K562 (cell line): ENCODE data around the gene SPINT2. TPM values are rescaled to one million over a fixed set of nuclear protein-coding genes. Genes with fewer than 3 reads are reported as not detected.

Experiments
- ATF2 ChIP-seq: sonication (generic); formaldehyde crosslinking; IDR thresholded peaks from 2 replicates; pipeline ENCODE4 v1.8.1; 2022; ENCODE audit warnings: missing genetic modification reagents
- BHLHE40 ChIP-seq: IDR thresholded peaks from 2 replicates; pipeline ENCODE4 v1.6.1; 2011; ENCODE audit warnings: low read length, improper control_type of control experiment
- BRF2 ChIP-seq: IDR thresholded peaks from 3 replicates; pipeline ENCODE4 v1.6.1; 2011; ENCODE audit warnings: borderline replicate concordance, mild to moderate bottlenecking; ENCODE audit not compliant: insufficient read length, insufficient read depth
- CBFA2T2 ChIP-seq: fragments of 450-650 bp; conservative IDR thresholded peaks from 2 replicates; pipeline ENCODE4 v1.6.1; 2017; ENCODE audit warnings: mild to moderate bottlenecking
- CEBPG ChIP-seq, 3 experiments: fragments of 200-800 bp in 1 of 3; sonication (Bioruptor generic) in 1 of 3; sonication (generic) in 1 of 3; formaldehyde crosslinking in 1 of 3; IDR thresholded peaks in 2 of 3; conservative IDR thresholded peaks in 1 of 3; 2 replicates each; pipeline versions ENCODE4 v1.6.1 to v1.8.0; 2016 to 2022; ENCODE audit warnings: missing compliant biosample characterization in 2 of 3, missing genetic modification characterization in 2 of 3, mild to moderate bottlenecking in 1 of 3, missing genetic modification reagents in 1 of 3
- CREM ChIP-seq: IDR thresholded peaks from 2 replicates; pipeline ENCODE4 v1.6.1; 2014; ENCODE audit warnings: antibody characterized with exemption, low read depth
- EP400 ChIP-seq: fragments of 450-650 bp; IDR thresholded peaks from 2 replicates; pipeline ENCODE4 v1.6.1; 2017; ENCODE audit warnings: antibody characterized with exemption, mild to moderate bottlenecking, moderate library complexity
- GATA2 ChIP-seq: sonication (generic); formaldehyde crosslinking; IDR thresholded peaks from 2 replicates; pipeline ENCODE4 v1.4.0; 2020; ENCODE audit warnings: mild to moderate bottlenecking, missing genetic modification reagents
- HNRNPH1 ChIP-seq: fragments of 200-400 bp; formaldehyde crosslinking; optimal IDR thresholded peaks from 2 replicates; pipeline ENCODE3; 2017; ENCODE audit warnings: low read depth, mild to moderate bottlenecking, low read length, moderate library complexity
- NFRKB ChIP-seq: fragments of 450-650 bp; IDR thresholded peaks from 2 replicates; pipeline ENCODE4 v1.6.1; 2016; ENCODE audit warnings: low read depth
- POLR2AphosphoS5 ChIP-seq: IDR thresholded peaks from 2 replicates; pipeline ENCODE4 v1.6.1; 2011; ENCODE audit warnings: mild to moderate bottlenecking, low read depth, low read length, moderate library complexity; ENCODE audit not compliant: control insufficient read depth, insufficient read depth
- SUPT5H ChIP-seq: fragments of 450-650 bp; IDR thresholded peaks from 2 replicates; pipeline ENCODE4 v1.6.1; 2016
- TFAM ChIP-seq: fragments of 250-450 bp; sonication (Bioruptor Pico); conservative IDR thresholded peaks from 2 replicates; pipeline ENCODE4 v1.5.0; 2021; ENCODE audit warnings: mild to moderate bottlenecking, moderate library complexity
- TSC22D4 ChIP-seq: fragments of 450-650 bp; IDR thresholded peaks from 2 replicates; pipeline ENCODE4 v1.6.1; 2016; ENCODE audit warnings: missing genetic modification characterization, missing biosample characterization, control low read depth
- XRCC3 ChIP-seq: fragments of 450-650 bp; IDR thresholded peaks from 2 replicates; pipeline ENCODE4 v1.6.1; 2017; ENCODE audit warnings: mild to moderate bottlenecking, moderate library complexity
- XRCC5 ChIP-seq: fragments of 200-400 bp; formaldehyde crosslinking; IDR thresholded peaks from 2 replicates; pipeline ENCODE4 v1.6.1; 2017; ENCODE audit warnings: low read depth, mild to moderate bottlenecking, low read length
- ZNF253 ChIP-seq: fragments of 250-450 bp; sonication (Bioruptor Pico); conservative IDR thresholded peaks from 2 replicates; pipeline ENCODE4 v1.6.1; 2021; ENCODE audit warnings: mild to moderate bottlenecking
- ZNF699 ChIP-seq: fragments of 250-450 bp; sonication (Bioruptor Pico); IDR thresholded peaks from 2 replicates; pipeline ENCODE4 v1.8.0; 2021; ENCODE audit warnings: mild to moderate bottlenecking, moderate library complexity; ENCODE audit not compliant: insufficient replicate concordance
- ZNF707 ChIP-seq: fragments of 250-450 bp; sonication (Bioruptor Pico); conservative IDR thresholded peaks from 2 replicates; pipeline ENCODE4 v1.8.0; 2022; ENCODE audit warnings: inconsistent platforms, mild to moderate bottlenecking, moderate library complexity
- ZNF764 ChIP-seq: fragments of 250-450 bp; sonication (Bioruptor Pico); IDR thresholded peaks from 2 replicates; pipeline ENCODE4 v1.4.0; 2020; ENCODE audit warnings: low read depth, mild to moderate bottlenecking, moderate library complexity
- polyA plus RNA-seq, 8 experiments: library from polyadenylated mRNA; depleted of rRNA in 4 of 8; stranded (reverse) in 5 of 8; unstranded in 3 of 8; fragments of >200 nt; fragmentation: Nextera tagmentation in 2 of 8; fragmentation: Illumina TruSeq in 1 of 8; extraction: Ambion mirVana in 2 of 8; extraction: Trizol in 1 of 8; gene quantifications; 2 replicates each; pipeline versions ENCODE4 v1.2.1 to v1.2.3, GENCODE V29; 2011 to 2014; ENCODE audit warnings: inconsistent platforms in 1 of 8, missing spikeins in 1 of 8
- total RNA-seq, 7 experiments: library from RNA; depleted of rRNA in 6 of 7; stranded (reverse); fragments of >200 nt in 6 of 7; fragmentation: Illumina TruSeq in 2 of 7; extraction: Trizol in 2 of 7; gene quantifications; 2 replicates each; pipeline versions ENCODE4 v1.2.1 to v1.2.3, GENCODE V29; 2011 to 2021; ENCODE audit warnings: low replicate concordance in 1 of 7
- TF ChIP-seq, protein P1 (sequence below): IDR thresholded peaks from 2 replicates; pipeline ENCODE4 v1.6.1; 2011; ENCODE audit not compliant: insufficient read length; ENCODE audit errors: extremely low read depth
- TF ChIP-seq, protein P2 (sequence below): sonication (generic); formaldehyde crosslinking; IDR thresholded peaks from 2 replicates; pipeline ENCODE4 v1.8.1; 2023; ENCODE audit warnings: mild to moderate bottlenecking, missing genetic modification reagents
- TF ChIP-seq, protein P3 (sequence below): fragments of 250-450 bp; sonication (Bioruptor Pico); IDR thresholded peaks from 2 replicates; pipeline ENCODE4 v1.8.0; 2022; ENCODE audit warnings: inconsistent platforms, mild to moderate bottlenecking, moderate library complexity, borderline replicate concordance

Gene SPINT2
- total and polyA plus RNA-seq, 9 of the 15 experiments (the other 6 are each of a cell fraction or from before 2014, with no cell fraction given): 0.65 to 4.5 (median 3.4) TPM

- TF ChIP-seq ATF2 (CRISPR knock-in tag): no peak
- no peak for TF ChIP-seq EP400
- TF ChIP-seq ZNF707 (CRISPR knock-in tag): no peak
- TF ChIP-seq CREM: peak; percentile 60; the same call in 1 of the 2 replicates
- TF ChIP-seq, protein P1, sequence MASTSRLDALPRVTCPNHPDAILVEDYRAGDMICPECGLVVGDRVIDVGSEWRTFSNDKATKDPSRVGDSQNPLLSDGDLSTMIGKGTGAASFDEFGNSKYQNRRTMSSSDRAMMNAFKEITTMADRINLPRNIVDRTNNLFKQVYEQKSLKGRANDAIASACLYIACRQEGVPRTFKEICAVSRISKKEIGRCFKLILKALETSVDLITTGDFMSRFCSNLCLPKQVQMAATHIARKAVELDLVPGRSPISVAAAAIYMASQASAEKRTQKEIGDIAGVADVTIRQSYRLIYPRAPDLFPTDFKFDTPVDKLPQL: no peak
- TF ChIP-seq BHLHE40: peak; percentile 83
- TF ChIP-seq XRCC3: no peak
- TF ChIP-seq ZNF764 (CRISPR knock-in tag): no peak
- TF ChIP-seq TSC22D4 (tag): no peak
- TF ChIP-seq, protein P2, sequence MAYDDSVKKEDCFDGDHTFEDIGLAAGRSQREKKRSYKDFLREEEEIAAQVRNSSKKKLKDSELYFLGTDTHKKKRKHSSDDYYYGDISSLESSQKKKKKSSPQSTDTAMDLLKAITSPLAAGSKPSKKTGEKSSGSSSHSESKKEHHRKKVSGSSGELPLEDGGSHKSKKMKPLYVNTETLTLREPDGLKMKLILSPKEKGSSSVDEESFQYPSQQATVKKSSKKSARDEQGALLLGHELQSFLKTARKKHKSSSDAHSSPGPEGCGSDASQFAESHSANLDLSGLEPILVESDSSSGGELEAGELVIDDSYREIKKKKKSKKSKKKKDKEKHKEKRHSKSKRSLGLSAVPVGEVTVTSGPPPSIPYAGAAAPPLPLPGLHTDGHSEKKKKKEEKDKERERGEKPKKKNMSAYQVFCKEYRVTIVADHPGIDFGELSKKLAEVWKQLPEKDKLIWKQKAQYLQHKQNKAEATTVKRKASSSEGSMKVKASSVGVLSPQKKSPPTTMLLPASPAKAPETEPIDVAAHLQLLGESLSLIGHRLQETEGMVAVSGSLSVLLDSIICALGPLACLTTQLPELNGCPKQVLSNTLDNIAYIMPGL (CRISPR knock-in tag): no peak
- no peak for TF ChIP-seq CEBPG (CRISPR knock-in tag; IDR thresholded peaks at IDR 0.05)
- TF ChIP-seq CEBPG (tag; conservative IDR thresholded peaks at IDR 0.05 in 1 of 2, IDR thresholded peaks at IDR 0.05 in 1 of 2): no peak
- no peak for TF ChIP-seq TFAM
- peak; percentile 70; the same call in 1 of the 2 replicates for TF ChIP-seq NFRKB
- no peak for TF ChIP-seq SUPT5H
- TF ChIP-seq, protein P3, sequence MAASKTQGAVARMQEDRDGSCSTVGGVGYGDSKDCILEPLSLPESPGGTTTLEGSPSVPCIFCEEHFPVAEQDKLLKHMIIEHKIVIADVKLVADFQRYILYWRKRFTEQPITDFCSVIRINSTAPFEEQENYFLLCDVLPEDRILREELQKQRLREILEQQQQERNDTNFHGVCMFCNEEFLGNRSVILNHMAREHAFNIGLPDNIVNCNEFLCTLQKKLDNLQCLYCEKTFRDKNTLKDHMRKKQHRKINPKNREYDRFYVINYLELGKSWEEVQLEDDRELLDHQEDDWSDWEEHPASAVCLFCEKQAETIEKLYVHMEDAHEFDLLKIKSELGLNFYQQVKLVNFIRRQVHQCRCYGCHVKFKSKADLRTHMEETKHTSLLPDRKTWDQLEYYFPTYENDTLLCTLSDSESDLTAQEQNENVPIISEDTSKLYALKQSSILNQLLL: no peak
- TF ChIP-seq HNRNPH1: no peak
- TF ChIP-seq BRF2: no peak
- TF ChIP-seq POLR2AphosphoS5: peak; percentile 82
- no peak for TF ChIP-seq ZNF699 (CRISPR knock-in tag)
- TF ChIP-seq XRCC5: no peak
- no peak for TF ChIP-seq GATA2 (CRISPR knock-in tag)
- no peak for TF ChIP-seq ZNF253 (CRISPR knock-in tag)
- peak; percentile 86 for TF ChIP-seq CBFA2T2
Measured at GRCh38 chr19:38270587-38271167, 6.3 kb downstream of the SPINT2 start (continued).
